GM12878 (cell line): ENCODE results near the gene NAPEPLD. TPM values are rescaled to one million over a fixed set of nuclear protein-coding genes. Genes with fewer than 3 reads are reported as not detected.

Experiments
- ATAC-seq: fragments of 200-7000 bp; cut with Tn5 transposase; 3 replicates; pipeline ENCODE4 v1.9.1; 2020; ENCODE audit warnings: mild to moderate bottlenecking, moderate library complexity
- BruUV-seq: library from RNA; stranded (reverse); fragments of 400-500 nt; replicated peaks from 2 replicates; lab custom pipeline; 2021; lab: Mats Ljungman, UMichigan
- CTCF ChIA-PET: fragments of 300-600 bp; sonication (Branson Sonifier 250); formaldehyde crosslinking; extraction: SDS; loops from one replicate; lab custom pipeline; 2021; ENCODE audit warnings: inconsistent platforms; lab: Yijun Ruan, JAX
- POLR2A ChIA-PET: fragments of 350-600 bp; formaldehyde crosslinking; extraction: SDS; loops from one replicate; lab custom pipeline; 2021; ENCODE audit warnings: inconsistent platforms; lab: Charles Lee
- RAD21 ChIA-PET: fragments of 300-600 bp; sonication (Branson Sonifier 250); formaldehyde crosslinking; loops from one replicate; lab custom pipeline; 2023; ENCODE audit warnings: antibody characterized with exemption; ENCODE audit not compliant: unreplicated experiment; lab: Charles Lee
- SMC1A ChIA-PET: fragments of 300-600 bp; sonication (Branson Sonifier 250); formaldehyde crosslinking; loops from one replicate; lab custom pipeline; 2023; ENCODE audit not compliant: unreplicated experiment, uncharacterized antibody; lab: Charles Lee
- DNase-seq: peaks from one replicate; pipeline ENCODE4 v3.0.0-alpha.2; 2011; ENCODE audit warnings: low read depth, low spot score
- FAIRE-seq: peaks from 3 replicates; lab custom pipeline; 2011; peaks lifted over from hg19 to GRCh38; lab: Jason Lieb, UNC
- H2AFZ ChIP-seq: 2 replicates; pipeline ENCODE4 v1.6.0; 2011; ENCODE audit warnings: low read depth, low read length, control low read depth; ENCODE audit not compliant: control insufficient read depth
- H3K27ac ChIP-seq: 2 replicates; pipeline ENCODE4 v1.5.1; 2011; ENCODE audit warnings: control low read depth; ENCODE audit not compliant: control insufficient read depth, insufficient read depth
- H3K27me3 ChIP-seq, 2 experiments: replicated peaks in 1 of 2; 2 replicates each; pipeline versions ENCODE4 v1.6.0 to v1.6.1; 2011; ENCODE audit warnings: low read length in 1 of 2; ENCODE audit not compliant: control insufficient read depth in 2 of 2, insufficient read depth in 2 of 2
- H3K36me3 ChIP-seq, 2 experiments: 2 replicates each; pipeline ENCODE4 v1.5.1; 2011; ENCODE audit warnings: low read length in 1 of 2; ENCODE audit not compliant: control insufficient read depth in 2 of 2, insufficient read depth in 2 of 2
- H3K4me1 ChIP-seq: 2 replicates; pipeline ENCODE4 v1.6.1; 2011; ENCODE audit warnings: mild to moderate bottlenecking, low read length, moderate library complexity, mixed read lengths; ENCODE audit not compliant: control insufficient read depth, insufficient read depth
- H3K4me2 ChIP-seq: 2 replicates; pipeline ENCODE4 v1.6.0; 2011; ENCODE audit warnings: control low read depth; ENCODE audit not compliant: control insufficient read depth, insufficient read depth
- H3K4me3 ChIP-seq: fragments of 200-600 bp; sonication (generic); 2 replicates; pipeline ENCODE4 v1.5.1; 2016
- H3K79me2 ChIP-seq: 2 replicates; pipeline ENCODE4 v1.6.0; 2011; ENCODE audit warnings: low read length; ENCODE audit not compliant: control insufficient read depth, insufficient read depth
- H3K9ac ChIP-seq: 2 replicates; pipeline ENCODE4 v1.8.0; 2011; ENCODE audit warnings: low read length, control low read depth, mixed read lengths; ENCODE audit not compliant: control insufficient read depth, insufficient read depth
- H3K9me3 ChIP-seq: replicated peaks from 3 replicates; pipeline ENCODE4 v1.5.1; 2011; ENCODE audit warnings: mild to moderate bottlenecking, low read length; ENCODE audit not compliant: control insufficient read depth, insufficient read depth
- H4K20me1 ChIP-seq: 2 replicates; pipeline ENCODE4 v1.6.0; 2011; ENCODE audit not compliant: control insufficient read depth, insufficient read depth
- BRCA1 ChIP-seq: IDR thresholded peaks from 2 replicates; pipeline ENCODE4 v1.6.1; 2011; ENCODE audit warnings: low read depth, low read length, improper control_type of control experiment
- PML ChIP-seq: IDR thresholded peaks from 2 replicates; pipeline ENCODE4 v1.6.1; 2012; ENCODE audit warnings: low read length, inconsistent platforms
- RELA ChIP-seq: fragments of 450-650 bp; IDR thresholded peaks from 2 replicates; pipeline ENCODE4 v1.8.0; 2014; ENCODE audit warnings: borderline replicate concordance; ENCODE audit not compliant: partially characterized antibody
- SMAD1 ChIP-seq: fragments of 450-650 bp; IDR thresholded peaks from 2 replicates; pipeline ENCODE4 v1.6.1; 2018; ENCODE audit warnings: mild to moderate bottlenecking, low read depth; ENCODE audit not compliant: partially characterized antibody
- SRF ChIP-seq, 2 experiments: IDR thresholded peaks; 2 replicates each; pipeline ENCODE4 v1.6.1; 2011; ENCODE audit warnings: low read depth in 2 of 2, low read length in 2 of 2, mild to moderate bottlenecking in 1 of 2, moderate library complexity in 1 of 2
- SUZ12 ChIP-seq: fragments of 200-600 bp; sonication (generic); IDR thresholded peaks from one replicate; pipeline ENCODE4 v1.6.1; 2018; ENCODE audit warnings: antibody characterized with exemption, mild to moderate bottlenecking; ENCODE audit not compliant: unreplicated experiment
- ZNF274 ChIP-seq: IDR thresholded peaks from one replicate; pipeline ENCODE4 v1.8.0; 2011; ENCODE audit not compliant: insufficient read length, insufficient read depth
- ZSCAN29 ChIP-seq: fragments of 450-650 bp; IDR thresholded peaks from 2 replicates; pipeline ENCODE4 v1.6.1; 2017; ENCODE audit warnings: mild to moderate bottlenecking, moderate library complexity
- WGBS: methylation state at CpG from one replicate; pipeline ENCODE4 v1.1.6; 2016; ENCODE audit warnings: low lambda C conversion rate; ENCODE audit not compliant: insufficient replicate concordance, insufficient coverage; ENCODE audit errors: missing lambda C conversion rate; 5-methylcytosine and 5-hydroxymethylcytosine counted together
- in situ Hi-C: fragments of 300-500 bp; cut with MboI; formaldehyde crosslinking; loops from 9 replicates; pipeline ENCODE4 v1.14.3; 2018; ENCODE audit warnings: mixed read lengths
- intact Hi-C: fragments of 100-400 bp; cut with micrococcal nuclease; formaldehyde crosslinking; loops from one replicate; pipeline ENCODE4 v1.14.2; 2022; ENCODE audit not compliant: unreplicated experiment
- polyA plus RNA-seq, 11 experiments: library from polyadenylated mRNA; depleted of rRNA in 4 of 11; unstranded in 6 of 11; stranded (reverse) in 5 of 11; fragments of >200 nt; fragmentation: Nextera tagmentation in 4 of 11; fragmentation: Illumina TruSeq in 1 of 11; extraction: Ambion mirVana in 4 of 11; extraction: Trizol in 1 of 11; gene quantifications; 1 replicate in 1 of 11; 2 replicates in 10 of 11; pipeline versions ENCODE4 v1.2.1 to v1.2.3, GENCODE V29; 2011 to 2016; ENCODE audit warnings: inconsistent platforms in 2 of 11, missing spikeins in 2 of 11, low read depth in 1 of 11
- total RNA-seq, 4 experiments: library from RNA; depleted of rRNA in 3 of 4; stranded (reverse); fragments of >200 nt in 3 of 4; fragmentation: Illumina TruSeq in 1 of 4; extraction: Trizol in 1 of 4; gene quantifications; 2 replicates each; pipeline versions ENCODE4 v1.2.1 to v1.2.3, GENCODE V29; 2013 to 2021

Gene NAPEPLD
- total and polyA plus RNA-seq, 10 of the 15 experiments (the other 5 are each of a cell fraction or from before 2014, with no cell fraction given): 6.0 to 16.2 (median 8.6) TPM

DNA sequence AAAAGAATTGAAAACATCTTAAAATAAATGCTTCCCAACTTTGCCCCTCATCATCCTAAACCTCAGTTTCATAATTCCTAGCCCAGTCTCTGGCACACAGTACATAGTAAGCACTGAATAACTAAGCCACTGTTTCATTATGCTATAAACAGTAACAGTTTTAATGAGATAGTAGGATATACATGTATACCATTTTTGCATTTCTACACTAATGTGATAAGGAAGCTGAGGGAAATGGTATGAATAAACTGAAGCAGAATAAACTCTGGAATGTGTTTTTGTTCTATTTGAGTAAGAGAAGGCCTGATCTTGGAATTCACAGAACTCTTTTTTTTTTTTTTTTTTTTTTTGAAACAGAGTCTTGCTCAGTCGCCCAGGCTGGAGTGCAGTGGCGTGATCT lies 8.8 kb downstream of the NAPEPLD start:
- Histone ChIP-seq H3K9ac (no peak overlapping the region), H3K79me2 (no peaks in the 10 kb centered on the region; the same call in 1 of the 2 replicates), H3K4me1 (0 out of 2 replicates have a peak, but pooled peaks cover 4% of the 10 kb centered on the region), H3K4me2 (no peak overlapping the region), H2AFZ (no peak overlapping the region), H3K36me3 (no peaks in the 10 kb centered on the region; a peak in 1 of 4 replicates), H3K4me3 (no peak overlapping the region), H4K20me1 (no peaks in the 10 kb centered on the region), H3K9me3 (no peaks in the 10 kb centered on the region), H3K27me3 (no peaks in the 10 kb centered on the region), H3K27ac (no peak overlapping the region)
- in situ Hi-C loops (no loop called here), intact Hi-C loops (loop anchor here (10.0 kb wide), 1 partner anchor 205 kb away; the partner anchor contains the start of genes DNAJC2 and PSMC2)
- FAIRE-seq: no peak
- CTCF ChIA-PET: no interaction called here
- BruUV-seq: no TSS peak
- RAD21 ChIA-PET: no interaction called here
- ATAC-seq: no peak
- DNase-seq: no peak
- no peak for TF ChIP-seq SMAD1
- no peak for TF ChIP-seq ZSCAN29
- TF ChIP-seq RELA: no peak
- TF ChIP-seq SUZ12: no peak
- no peak for TF ChIP-seq SRF (IDR thresholded peaks at IDR 0.05; ENCODE audit: low read depth in 2 of 2, low read length in 2 of 2)
- no peak for TF ChIP-seq PML
- TF ChIP-seq ZNF274: no peak
- no peak for TF ChIP-seq BRCA1
- SMC1A ChIA-PET: no interaction called here
- POLR2A ChIA-PET: no interaction called here
- WGBS: 100% methylated on average over 1 of the region's 2 CpGs
